Amniotic epithelial cell (primary cell): ENCODE data around the gene SGF29.
"Not testable (repeated sequence)": the region's sequence is repeated elsewhere in the genome, so short reads cannot be mapped to it uniquely, and the experiment has no call there.

ENCODE experiments used
- DNase-seq: peaks from one replicate; pipeline ENCODE4 v3.0.0-alpha.2; 2010; ENCODE audit warnings: low read depth

The SGF29 gene

DNA sequence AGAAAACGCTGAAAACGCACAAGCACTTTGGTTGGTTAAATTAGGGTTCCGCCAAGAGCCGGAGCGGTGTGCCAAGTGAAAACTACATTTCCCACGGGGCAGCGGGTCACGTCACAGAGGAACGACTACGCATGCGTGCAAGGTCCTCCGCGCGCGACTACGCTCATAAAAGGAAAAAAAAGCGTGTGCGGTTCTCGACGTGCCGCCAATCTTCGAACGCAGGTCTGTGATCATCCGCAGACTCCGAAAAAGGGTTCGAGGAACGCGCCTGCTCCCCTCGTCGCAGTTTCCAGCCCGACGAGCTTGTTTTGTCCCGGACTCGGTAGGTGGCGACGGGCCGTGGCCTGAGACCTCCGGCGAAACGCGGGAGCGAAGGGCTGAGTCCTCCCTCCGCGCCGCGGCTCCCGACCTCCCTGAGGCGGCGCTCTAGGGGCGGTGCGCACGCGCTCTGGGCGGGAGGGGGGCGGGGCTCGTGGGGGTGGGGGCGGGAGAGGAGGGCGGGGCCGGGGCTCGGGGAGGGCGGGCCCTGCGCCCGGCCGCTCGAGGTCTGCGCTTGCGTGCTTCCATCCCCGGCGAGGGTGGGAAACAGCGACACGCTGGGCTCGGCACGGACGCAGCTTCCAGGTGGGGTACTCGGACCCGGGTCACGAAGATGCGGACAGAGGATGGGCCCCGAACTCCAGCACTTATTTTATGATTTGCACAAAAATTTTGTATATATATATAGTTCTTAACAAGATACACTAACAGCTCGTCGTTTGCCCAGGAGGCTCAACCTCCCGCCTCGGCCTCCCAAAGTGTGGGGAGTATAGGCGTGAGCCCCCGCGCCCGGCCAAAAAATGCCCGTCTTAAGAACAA, at the start of gene SGF29:
Gene SGF29, plus strand, starts transcription at position 145 of the 858 bp plus-strand sequence. CDS start 27,150 bp downstream, outside the sequence.
- peak; percentile 85 for DNase-seq

DNA sequence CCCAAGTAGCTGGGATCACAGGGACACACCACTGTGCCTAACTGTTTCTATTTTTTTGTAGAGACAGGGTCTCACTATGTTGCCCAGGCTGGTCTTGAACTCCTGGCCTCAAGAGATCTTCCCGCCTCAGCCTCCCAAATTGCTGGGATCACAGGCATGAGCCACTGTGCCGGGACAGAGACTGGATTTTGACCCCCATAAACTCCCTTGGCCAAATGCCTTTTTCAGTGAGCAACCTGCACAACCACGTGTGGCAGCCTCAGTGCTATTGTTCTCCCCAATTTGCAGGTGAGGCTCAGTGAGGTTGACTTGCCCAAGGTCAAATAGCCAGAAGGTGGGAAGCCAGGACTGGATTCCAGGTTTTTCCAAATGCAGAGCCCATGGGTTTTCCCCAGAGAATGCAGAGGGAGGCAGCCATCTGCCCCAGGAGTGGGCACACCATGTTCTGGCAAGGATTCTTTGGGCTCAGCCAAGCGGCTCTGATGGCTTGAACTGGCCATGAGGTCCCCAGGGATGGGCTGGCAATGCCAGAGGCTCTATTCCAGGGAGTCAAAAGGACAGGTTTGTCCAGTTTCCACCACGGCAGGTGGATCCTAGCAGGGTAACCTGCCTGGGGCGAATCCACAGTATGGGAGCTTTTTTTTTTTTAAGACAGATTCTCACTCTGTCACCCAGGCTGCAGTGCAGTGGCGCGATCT, 48.9 kb upstream of the SGF29 start:
- DNase-seq = no peak

DNA sequence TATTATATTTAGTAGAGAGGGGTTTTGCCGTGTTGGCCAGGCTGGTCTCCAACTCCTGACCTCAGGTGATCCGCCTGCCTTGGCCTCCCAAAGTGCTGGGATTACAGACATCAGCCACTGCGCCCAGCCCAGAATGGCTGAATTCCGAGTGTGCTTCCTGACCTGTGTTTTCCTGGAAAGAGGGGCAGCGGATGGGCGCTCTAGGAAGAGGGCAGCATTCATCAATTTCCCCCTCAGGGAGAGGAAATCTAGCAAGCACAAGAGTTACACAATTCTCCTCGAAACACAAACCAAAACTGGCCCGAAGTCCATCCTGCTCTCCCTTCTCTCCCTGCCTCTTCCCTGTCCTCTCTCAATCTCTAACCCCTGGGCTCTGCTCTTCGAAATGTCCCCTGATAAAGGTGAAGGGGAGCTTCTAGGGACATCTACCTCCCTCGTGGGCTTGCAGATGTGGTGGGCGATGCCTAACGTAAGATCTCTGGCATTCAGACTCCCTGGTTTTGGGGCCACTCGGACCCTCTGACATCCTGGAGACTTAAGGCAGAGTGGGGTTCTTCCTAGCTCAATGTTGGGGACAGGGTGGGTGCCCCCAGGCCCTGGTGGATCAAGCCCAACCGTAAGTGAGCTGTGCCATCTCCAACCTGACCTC, 48.1 kb upstream of the SGF29 start:
- no peak for DNase-seq

DNA sequence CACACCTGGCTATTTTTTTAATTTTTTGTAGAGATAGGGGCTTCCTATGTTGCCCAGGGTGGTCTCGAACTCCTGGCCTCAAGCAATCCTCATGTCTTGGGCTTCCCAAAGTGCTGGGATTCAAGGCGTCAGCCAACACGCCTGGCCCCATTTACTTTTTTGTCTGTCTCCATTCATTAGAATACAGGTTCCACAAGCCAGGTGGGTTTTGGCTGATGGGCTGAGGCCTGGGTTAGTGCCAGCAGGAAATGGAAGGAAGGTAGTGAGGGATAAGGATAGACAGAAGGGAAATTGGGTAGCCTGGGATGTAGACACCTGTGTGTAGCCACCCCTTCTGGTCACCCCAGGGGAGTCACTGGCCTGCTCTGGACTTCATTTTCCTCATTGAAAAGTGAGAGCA, 42.7 kb upstream of the SGF29 start:
- no peak for DNase-seq

DNA sequence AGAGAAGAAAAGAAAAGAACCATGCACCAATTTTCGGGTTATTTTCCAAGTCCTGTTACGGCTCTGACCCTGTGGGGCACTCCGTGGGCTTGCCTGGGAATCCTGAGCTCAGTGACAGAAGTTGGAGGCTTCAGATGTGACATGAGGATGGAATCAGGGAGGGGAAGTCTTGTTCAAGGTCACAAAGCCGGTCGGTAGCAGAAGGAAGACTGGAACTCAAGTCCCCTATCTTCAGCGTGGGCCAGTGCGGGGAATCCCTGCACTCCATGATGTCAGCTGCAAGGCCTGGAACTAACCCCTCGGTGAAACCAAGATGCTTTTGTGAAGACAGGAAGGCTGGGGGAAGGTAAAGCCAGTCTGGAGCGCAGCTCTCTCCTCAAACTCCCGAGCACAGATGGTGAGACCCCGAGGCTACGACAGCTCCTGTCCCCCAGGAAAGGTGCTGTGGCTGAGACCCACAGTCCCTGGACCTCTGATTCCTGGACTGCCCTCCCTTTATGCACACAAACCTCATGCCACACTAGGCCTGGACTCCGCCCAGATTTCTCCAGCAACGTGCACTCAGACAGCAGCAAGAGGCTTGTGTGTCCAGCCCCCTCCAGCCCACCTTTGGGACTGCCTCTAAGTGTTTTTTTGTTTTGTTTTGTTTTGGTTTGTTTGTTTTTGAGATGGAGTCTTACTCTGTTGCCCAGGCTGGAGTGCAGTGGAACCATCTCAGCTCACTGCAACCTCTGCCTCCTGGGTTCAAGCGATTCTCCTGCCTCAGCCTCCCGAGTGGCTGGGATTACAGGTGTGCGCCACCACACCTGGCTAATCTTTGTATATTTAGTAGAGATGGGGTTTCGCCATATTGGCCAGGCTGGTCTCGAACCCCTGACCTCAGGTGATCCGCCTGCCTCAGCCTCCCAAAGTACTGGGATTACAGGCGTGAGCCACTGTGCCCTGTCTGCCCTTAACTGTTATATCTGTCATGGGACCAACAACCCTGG, 41.6 kb upstream of the SGF29 start:
- no peak for DNase-seq

DNA sequence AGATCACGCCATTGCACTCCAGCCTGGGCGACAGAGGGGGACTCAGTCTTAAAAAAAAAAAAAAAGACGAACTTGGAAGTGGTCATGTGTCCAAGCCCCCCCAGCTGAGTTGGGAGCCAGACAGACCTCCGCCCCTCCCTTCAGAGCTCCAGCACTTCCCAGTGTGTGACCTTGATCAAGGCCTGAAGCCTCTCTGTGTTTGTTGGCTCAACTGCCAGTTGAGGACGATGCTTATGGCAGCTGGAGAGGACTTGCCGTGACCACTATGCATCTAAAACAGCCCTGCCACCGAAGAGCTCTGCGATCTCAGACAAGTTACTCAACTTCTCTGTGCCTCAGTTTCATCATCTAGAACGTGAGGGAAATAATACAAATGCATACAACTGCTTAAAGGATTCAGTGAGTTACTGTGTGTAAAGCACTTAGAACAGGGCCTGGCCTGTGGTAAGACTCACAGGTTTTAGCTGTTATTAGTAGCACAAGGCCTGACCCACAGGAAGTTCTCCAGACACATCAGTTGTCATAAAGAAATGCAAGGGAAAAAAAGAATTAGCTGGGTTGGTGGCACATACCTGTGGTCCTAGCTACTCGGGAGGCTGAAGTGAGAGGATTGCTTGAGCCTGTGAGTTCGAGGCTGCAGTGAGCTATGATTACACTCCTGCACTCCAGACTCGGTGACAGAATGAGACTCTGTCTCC, 40.1 kb upstream of the SGF29 start:
- no peak for DNase-seq

DNA sequence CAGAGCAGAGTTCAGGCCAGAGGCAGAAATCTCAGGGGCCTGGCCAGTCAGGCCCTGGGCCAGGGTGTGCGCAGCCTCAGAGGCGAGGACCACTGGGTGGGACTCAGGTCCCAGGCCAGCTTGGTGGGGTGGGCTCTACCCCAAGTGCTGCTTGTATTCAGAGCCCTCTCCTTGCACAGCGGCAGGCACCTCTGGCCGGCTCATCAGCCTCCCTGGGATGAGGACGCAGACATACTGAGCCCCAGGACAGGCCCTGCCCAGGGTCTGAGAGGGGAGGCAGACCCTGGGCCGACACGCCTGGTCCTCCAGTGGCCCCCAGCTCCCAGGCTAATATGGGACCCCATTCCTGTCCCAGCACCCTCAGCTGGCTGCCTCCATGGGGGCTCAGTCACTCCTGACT, 39.5 kb upstream of the SGF29 start:
- DNase-seq = no peak

DNA sequence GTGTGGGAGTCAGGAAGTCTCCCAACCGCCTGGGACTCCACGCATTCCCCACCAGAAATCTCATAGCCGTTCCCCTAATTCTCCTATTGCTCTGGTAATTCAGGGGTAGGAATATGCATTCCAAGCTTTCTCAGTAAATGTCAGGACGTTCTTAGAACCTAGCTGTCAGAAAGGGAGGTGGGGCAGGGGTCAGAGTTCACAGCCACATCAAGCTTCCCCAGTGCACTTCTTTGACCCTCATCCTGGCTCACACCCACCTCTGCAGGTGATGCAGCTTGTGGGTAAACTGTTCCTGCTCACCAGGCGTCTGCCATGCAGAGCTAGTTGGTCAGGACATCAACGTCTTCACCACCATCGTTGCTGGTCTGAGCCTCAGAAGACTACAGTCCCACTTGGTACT, 33.0 kb upstream of the SGF29 start:
- no peak for DNase-seq

DNA sequence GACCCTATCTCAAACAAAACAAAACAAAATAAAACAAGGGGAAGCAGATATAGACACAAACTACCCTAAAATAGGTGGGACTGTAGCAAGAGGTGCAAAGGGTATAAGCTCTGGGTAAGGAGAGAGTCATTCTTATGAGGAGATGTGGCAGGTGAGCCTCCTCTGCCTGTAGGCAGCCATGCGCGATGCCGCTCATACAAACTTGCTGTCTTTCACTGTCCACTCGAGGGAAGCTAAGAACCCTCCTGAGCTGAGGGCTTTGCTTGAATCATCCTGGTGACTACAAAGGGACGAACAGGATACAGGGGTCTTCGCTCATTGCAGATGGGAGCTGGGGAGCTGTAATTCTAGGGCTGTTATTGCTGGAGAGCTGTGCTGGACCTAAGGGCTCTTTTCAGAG, 32.3 kb upstream of the SGF29 start:
- DNase-seq = no peak

DNA sequence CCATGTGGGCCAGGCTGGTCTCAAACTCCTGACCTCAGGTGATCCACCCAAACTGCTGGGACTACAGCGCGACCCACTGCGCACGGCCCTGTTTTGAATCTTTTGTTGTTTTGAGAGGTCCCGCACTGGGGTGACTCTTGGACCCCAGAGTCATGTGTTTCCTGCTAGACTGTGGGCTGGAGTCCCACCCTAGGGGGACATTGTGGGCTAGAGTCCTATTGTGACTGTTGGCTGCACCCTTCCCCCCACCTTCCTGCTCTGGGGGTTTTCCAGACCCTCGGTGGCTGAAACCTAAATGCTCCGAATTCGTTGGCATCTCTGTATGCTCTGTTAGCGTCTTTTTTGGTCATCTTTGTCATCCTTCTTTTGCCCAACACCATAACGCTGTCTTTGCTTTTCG, 30.9 kb upstream of the SGF29 start:
- DNase-seq = no peak

DNA sequence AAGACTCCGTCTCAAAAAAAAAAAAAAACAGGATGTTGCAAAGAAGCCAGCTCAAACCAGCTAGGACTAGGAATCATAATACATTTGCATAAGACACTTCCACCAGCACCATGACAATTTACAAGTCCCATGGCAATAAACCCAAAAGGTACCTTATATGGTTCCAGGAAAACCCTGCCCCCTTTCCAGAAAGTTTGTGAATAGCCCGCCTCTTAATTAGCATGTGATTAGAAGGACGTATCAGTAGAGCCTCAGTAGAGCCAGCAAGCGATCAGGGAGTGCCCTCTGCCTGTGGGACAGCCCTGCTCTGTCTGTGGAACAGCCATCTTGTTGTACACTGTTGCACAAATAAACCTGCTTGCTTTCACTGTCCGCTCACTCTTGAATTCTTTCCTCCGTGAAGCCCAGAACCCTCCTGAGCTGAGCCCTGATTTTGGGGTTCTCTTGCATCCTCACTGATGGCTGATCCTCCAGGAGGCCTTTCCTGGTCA, 29.0 kb upstream of the SGF29 start:
- no peak for DNase-seq

DNA sequence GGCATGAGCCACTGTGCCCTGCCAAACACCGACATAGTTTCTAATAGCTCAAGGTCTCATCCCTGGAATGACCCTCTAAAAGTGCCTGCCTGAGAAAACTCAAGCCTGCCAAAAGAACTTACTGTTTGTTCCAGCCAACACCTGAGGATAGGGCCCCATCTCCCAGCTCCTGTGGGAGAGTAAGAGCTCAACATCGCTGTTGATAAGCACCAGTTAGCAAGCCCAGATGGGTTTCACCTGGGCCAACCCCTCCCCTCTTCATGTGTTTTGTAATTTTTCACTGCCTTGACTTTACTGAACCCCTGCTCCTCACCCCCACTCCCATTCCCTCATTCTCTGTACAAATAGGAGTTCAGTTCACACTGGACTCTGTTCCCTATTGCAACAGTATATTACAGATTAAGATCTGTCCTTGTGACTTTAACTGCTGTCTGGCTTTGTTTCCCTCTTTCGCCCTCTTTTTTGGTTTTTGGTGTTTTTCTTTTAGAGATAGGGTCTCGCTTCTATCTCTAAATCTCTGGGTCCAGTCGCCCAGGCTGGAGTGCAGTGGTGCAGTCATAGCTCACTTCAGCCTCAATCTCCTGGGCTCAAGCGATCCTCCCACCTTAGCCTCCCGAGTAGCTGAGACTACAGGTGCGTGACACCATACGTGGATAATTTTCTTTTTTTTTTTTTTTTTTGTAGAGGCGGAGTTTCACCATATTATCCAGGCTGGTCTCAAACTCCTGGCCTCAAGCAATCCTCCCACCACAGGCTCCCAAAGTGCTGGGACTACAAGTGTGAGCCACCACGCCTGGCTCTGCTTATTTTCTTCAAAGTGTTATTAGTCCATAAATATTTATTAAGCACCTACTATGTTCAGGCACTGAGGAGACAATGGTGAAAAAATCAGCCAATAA, 27.3 kb upstream of the SGF29 start:
- DNase-seq = no peak

DNA sequence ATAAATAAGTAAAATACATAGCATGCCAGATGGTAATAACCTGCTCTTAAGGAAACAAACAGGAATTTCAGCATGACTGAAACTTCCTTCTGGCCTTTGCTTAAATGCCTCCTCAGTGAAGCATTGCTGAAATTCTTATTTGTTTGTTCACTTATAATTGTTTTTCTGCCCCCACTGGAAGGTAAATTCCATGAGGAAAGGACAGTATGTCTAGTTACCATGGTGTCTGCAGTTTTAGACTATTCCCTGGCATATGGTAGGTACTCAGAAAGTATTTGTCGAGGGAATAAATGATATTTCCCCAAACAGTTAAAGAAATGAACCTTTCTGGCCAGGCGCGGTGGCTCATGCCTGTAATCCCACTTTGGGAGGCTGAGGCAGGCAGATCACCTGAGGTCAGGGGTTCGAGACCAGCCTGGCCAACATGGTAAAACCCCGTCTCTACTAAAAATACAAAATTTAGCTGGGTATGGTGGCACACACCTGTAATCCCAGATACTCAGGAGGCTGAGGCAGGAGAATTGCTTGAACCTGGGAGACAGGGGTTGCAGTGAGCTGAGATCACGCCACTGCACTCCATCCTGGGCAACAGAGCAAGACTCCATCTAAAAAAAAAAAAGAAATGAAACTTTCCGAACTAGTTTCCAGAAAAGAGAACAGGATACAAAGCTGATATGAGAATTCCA, 26.5 kb upstream of the SGF29 start:
- DNase-seq = not testable (repeated sequence)

DNA sequence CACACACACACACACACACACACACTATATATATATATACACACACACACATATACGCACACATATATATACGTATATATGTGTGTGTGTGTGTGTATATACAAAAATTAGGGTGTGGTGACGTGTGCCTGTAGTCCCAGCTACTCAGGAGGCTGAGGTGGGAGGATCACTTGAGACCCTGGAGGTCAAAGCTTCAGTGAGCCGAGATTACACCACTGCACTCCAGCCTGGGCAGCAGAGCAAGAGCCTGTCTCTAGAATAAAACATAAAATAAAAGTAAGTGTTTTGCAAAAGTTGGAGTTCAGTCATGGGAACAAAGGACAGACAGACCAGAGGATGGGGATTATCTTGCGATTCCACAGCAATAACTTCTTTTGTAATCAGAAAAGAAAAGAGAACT, 25.7 kb upstream of the SGF29 start:
- DNase-seq = no peak

DNA sequence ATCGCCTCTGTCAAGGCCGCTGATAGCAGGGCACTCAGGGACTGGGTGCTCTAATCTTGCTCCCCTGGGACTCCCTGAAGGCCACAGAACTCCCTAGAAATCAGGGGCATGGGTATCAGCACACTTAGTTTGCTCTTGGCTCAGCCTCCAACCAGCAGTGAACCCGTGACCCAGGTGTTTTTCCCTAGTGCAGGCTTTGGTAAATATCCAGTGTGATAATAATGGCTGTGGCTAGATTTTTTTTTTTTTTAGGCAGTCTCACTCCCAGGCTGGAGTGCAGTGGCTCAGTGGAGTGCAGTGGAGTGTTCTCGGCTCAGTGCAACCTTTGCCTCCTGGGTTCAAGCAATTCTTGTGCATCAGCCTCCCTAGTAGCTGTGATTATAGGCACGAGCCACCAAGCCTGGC, 25.3 kb upstream of the SGF29 start:
- no peak for DNase-seq

DNA sequence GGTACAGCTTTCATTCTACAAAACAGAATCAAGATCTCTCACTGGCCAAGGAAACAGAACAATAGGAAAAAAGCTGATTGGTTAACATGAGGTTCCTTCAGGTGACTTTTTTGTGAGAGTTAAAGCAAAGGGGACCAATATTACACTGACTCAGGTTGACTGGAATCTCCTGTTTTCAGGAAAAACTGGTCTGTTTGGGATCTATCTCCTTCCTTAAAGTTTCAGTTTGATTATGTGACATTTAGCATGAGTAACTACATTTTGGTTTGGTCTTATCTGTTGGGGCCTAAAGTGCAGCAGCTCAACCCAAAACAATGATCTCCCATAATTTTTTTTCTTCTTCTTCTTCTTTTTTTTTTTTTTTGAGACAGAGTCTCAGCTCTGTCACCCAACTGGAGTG, 24.6 kb upstream of the SGF29 start:
- DNase-seq = no peak

DNA sequence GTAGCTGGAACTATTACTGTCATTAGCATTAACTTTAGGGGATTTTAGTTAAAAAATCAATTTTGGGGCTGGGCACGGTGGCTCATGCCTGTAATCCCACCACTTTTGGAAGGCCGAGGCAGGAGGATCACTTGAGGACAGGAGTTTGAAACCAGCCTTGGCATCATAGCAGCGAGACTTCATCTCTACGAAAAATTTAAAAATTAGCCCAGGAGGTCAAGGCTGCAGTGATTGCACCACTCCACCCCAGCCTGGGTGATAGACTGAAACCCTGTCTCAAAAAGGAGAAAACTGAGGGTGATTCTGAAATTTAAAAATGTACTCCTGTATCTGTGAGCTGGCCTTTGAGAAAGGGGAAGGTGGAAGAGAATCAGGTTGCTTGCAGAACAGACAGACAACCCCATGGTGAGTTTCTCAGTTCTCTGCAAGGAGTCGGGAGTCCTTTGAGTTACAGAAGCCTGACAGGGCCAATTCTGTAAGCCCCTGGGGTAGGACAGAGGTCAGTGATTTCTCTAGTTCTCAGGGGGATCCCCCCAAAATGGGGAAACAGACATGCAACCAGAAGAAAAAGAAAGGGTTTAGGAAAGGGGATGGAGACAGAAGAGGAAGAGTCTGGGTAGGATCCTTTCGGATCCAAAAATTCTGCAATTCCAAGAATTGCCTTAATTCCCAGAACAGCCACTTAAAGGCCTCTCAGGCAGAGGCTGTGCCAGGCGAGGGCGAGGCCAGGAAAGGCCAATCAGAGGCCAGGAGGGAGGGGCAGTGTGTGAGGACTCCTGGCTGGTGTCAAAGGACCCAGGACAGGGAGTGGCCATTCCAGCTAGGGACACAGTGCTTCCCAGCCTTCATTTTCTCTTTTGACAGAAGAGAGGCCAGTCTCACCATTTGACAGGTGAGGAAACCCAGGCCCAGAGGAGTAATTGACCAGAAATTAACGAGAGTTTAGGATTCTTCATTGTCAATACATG, 21.7 kb upstream of the SGF29 start:
- no peak for DNase-seq
